Colonic mucosa (tissue), 4 donors: ENCODE results near the gene TNIP1. TPM values are rescaled to one million over a fixed set of nuclear protein-coding genes. Genes with fewer than 3 reads are reported as not detected.

Experiments
- DNase-seq: peaks from one replicate; pipeline ENCODE4 v3.0.0-alpha.2; 2020
- H3K27ac ChIP-seq: fragments of 200-600 bp; one replicate; pipeline ENCODE4 v1.8.0; 2021
- H3K27me3 ChIP-seq: fragments of 200-600 bp; one replicate; pipeline ENCODE4 v1.8.0; 2021
- H3K36me3 ChIP-seq: fragments of 200-600 bp; one replicate; pipeline ENCODE4 v1.8.0; 2021
- H3K4me1 ChIP-seq: fragments of 200-600 bp; one replicate; pipeline ENCODE4 v1.8.0; 2021; ENCODE audit warnings: mild to moderate bottlenecking
- H3K4me3 ChIP-seq: fragments of 200-600 bp; one replicate; pipeline ENCODE4 v1.8.0; 2021
- H3K9ac ChIP-seq, 2 donors: one replicate each; pipeline ENCODE4 v1.7.0; 2013; ENCODE audit warnings: control low read depth in 2 of 2, low read depth in 2 of 2, low read length in 2 of 2
- H3K9me3 ChIP-seq: fragments of 200-600 bp; one replicate; pipeline ENCODE4 v1.8.0; 2021
- intact Hi-C: fragments of 100-400 bp; cut with DNase I; formaldehyde crosslinking; loops from one replicate; pipeline ENCODE4 v1.14.1; 2022
- total RNA-seq, 2 donors: library from RNA; stranded (reverse); fragmentation: NEBNext Ultra II Directional in 1 of 2; extraction: Animal tissue kit (Norgen Biotek cat#: 25700) in 1 of 2; gene quantifications; one replicate each; pipeline ENCODE4 v1.2.1, GENCODE V29; 2021
- TF ChIP-seq, protein P1 (sequence below): fragments of 200-600 bp; IDR thresholded peaks from one replicate; pipeline ENCODE4 v1.8.0; 2022; ENCODE audit warnings: antibody characterized with exemption, mild to moderate bottlenecking
- donor health status: healthy.
- donor health status: DM: no; HTN: no; CAD: no.
- donor health status: DM: no; HTN: no; CAD: no.

TNIP1 gene
- total RNA-seq, 2 donors from 2014 or later: 153 to 220 TPM

DNA sequence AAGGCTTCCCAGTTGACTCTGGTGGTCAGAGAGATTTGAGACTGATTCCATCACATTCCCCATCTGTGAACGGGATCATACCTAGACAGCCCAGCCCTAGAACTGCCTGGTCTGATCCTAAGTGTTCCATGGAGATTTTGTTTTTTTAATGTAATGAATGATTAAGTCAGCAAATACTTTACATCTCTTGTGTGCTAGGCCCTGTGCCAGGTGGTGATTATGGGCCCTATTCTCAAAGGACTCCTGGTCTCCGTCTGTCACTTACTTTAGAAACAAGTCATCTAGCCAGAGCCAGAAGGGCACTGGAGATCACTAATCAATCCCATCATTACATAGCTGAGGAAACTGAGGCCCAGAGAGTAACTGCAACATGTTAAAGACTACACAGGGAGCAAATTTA lies 61.5 kb downstream of the TNIP1 start:
- Histone ChIP-seq H3K27ac (no peak overlapping the region), H3K4me3 (no peak overlapping the region), H3K27me3 (no peaks in the 10 kb centered on the region), H3K36me3 (no peaks in the 10 kb centered on the region), H3K9me3 (no peaks in the 10 kb centered on the region), H3K4me1 (peaks cover 6% of the 10 kb centered on the region), H3K9ac (no peak overlapping the region)
- TF ChIP-seq, protein P1, sequence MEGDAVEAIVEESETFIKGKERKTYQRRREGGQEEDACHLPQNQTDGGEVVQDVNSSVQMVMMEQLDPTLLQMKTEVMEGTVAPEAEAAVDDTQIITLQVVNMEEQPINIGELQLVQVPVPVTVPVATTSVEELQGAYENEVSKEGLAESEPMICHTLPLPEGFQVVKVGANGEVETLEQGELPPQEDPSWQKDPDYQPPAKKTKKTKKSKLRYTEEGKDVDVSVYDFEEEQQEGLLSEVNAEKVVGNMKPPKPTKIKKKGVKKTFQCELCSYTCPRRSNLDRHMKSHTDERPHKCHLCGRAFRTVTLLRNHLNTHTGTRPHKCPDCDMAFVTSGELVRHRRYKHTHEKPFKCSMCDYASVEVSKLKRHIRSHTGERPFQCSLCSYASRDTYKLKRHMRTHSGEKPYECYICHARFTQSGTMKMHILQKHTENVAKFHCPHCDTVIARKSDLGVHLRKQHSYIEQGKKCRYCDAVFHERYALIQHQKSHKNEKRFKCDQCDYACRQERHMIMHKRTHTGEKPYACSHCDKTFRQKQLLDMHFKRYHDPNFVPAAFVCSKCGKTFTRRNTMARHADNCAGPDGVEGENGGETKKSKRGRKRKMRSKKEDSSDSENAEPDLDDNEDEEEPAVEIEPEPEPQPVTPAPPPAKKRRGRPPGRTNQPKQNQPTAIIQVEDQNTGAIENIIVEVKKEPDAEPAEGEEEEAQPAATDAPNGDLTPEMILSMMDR: no peak
- intact Hi-C loops: no loop called here
- no peak for DNase-seq

DNA sequence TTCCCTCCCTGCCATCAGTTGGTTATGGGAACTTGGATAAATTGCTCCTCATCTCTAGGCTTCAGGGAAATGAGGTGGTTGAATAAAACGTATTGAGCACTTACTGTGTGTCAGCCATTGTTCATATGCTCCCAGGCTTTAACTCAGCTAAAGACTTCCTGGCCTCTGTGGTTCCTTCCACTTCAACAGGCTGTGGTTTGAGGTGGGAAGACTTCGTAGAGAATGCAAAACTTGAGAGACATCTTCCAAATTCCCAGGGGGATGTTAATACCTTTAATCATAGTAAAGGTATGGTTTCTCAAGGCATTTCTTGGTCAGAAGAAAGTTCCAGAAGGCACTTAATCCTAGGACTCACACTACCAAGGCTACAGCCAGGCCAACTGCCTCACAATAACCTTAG lies 62.0 kb downstream of the TNIP1 start:
- no peaks in the 10 kb centered on the region for H3K9me3 ChIP-seq
- H3K27me3 ChIP-seq: no peaks in the 10 kb centered on the region
- TF ChIP-seq, protein P1: no peak
- H3K4me1 ChIP-seq: peaks cover 3% of the 10 kb centered on the region
- no peak overlapping the region for H3K27ac ChIP-seq
- intact Hi-C loops: no loop called here
- H3K4me3 ChIP-seq: no peak overlapping the region
- H3K9ac ChIP-seq: no peak overlapping the region
- no peak for DNase-seq
- no peaks in the 10 kb centered on the region for H3K36me3 ChIP-seq

- H3K9me3 ChIP-seq: no peaks in the 10 kb centered on the region
- H3K36me3 ChIP-seq: no peaks in the 10 kb centered on the region
- TF ChIP-seq, protein P1: no peak
- no peaks in the 10 kb centered on the region for H3K27me3 ChIP-seq
- H3K4me3 ChIP-seq: no peak overlapping the region
- no peaks in the 10 kb centered on the region for H3K4me1 ChIP-seq
- H3K9ac ChIP-seq: no peak overlapping the region
- H3K27ac ChIP-seq: no peak overlapping the region
- intact Hi-C loops: no loop called here
- no peak for DNase-seq
Observed at GRCh38 chr5:151017897-151018296, 62.9 kb downstream of the TNIP1 start.

DNA sequence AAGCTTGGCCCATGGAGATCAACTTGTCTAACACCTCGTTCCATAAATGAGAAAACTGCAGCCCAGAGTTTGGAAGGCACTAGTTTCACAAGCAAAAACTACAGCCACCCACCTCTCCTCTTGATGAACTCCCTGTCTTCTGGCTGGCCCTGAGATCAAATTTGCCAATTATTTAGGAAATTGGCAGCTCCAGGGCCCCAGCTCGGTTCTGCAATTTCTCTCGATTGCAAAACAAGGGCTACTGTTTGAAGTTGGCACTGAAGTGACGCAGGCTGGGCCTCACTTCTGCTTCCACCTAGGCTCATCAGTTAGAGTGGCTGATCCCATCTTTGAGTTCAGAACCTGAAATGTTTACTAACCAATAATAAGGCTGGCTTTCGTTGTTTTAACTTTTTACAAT lies 64.1 kb downstream of the TNIP1 start:
- no peak for DNase-seq
- Histone ChIP-seq H3K27me3 (no peaks in the 10 kb centered on the region), H3K9ac (no peak overlapping the region), H3K27ac (no peak overlapping the region), H3K4me3 (no peak overlapping the region), H3K4me1 (no peaks in the 10 kb centered on the region), H3K36me3 (no peaks in the 10 kb centered on the region), H3K9me3 (no peaks in the 10 kb centered on the region)
- intact Hi-C loops: no loop called here
- TF ChIP-seq, protein P1: no peak

DNA sequence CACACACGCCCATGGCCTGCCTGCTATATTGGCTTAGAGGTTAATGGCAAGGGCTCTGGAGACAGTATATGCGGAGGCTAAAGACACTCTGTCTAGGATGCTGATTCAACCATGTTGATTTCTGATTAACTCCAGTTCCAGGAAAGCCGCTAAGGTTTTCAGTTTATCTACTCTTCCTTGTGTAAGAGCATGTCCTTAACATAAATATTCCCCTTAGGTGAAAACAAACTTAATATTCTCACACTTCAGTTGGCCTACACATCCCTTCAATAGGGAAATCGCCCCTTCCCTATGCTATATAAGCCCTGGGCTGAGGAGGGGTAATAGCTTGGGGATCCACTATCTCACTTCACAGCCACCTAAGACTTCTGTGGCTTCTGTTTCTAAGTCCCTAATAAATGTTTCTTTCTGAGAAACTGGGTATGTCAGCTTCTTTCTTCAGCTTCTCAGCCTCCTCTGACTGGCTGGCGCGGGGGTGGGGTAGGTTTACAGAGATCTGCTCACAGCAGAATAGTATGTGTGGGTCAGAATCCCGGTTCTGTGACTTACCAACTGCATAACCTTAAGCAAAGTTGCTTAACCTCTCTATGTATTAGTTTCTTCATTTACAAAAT lies 64.8 kb downstream of the TNIP1 start:
- DNase-seq: no peak
- H3K9ac ChIP-seq: no peak overlapping the region
- H3K36me3 ChIP-seq: no peaks in the 10 kb centered on the region
- H3K4me1 ChIP-seq: no peaks in the 10 kb centered on the region
- no peak overlapping the region for H3K27ac ChIP-seq
- no peaks in the 10 kb centered on the region for H3K27me3 ChIP-seq
- H3K4me3 ChIP-seq: no peak overlapping the region
- no peaks in the 10 kb centered on the region for H3K9me3 ChIP-seq
- intact Hi-C loops: no loop called here
- TF ChIP-seq, protein P1: no peak
